Superior temporal gyrus (tissue), 1 donor: ENCODE measurements around the gene C1orf115.
"Not testable (repeated sequence)": the region's sequence is repeated elsewhere in the genome, so short reads cannot be mapped to it uniquely, and the experiment has no call there.

Source experiments
- DNase-seq: peaks from one replicate; pipeline ENCODE4 v3.0.0-alpha.2; 2016; ENCODE audit errors: extremely low spot score

The C1orf115 gene

GRCh38 chr1:220690140-220691052 lies at the start of gene C1orf115:
Gene C1orf115 (plus strand): TSS chr1:220690363. CDS start chr1:220690403, 40 bp downstream.
- peak; percentile 34 for DNase-seq

GRCh38 chr1:220642285-220642684 lies 47.9 kb upstream of the C1orf115 start:
- no peak for DNase-seq

GRCh38 chr1:220652995-220653394 lies 37.2 kb upstream of the C1orf115 start:
- DNase-seq: no peak

- DNase-seq: no peak
Measured at GRCh38 chr1:220655509-220655908, 34.7 kb upstream of the C1orf115 start.

GRCh38 chr1:220655961-220656740 lies 34.0 kb upstream of the C1orf115 start:
- DNase-seq: peak; percentile 40

- DNase-seq: no peak
Measured at GRCh38 chr1:220666349-220666748, 23.8 kb upstream of the C1orf115 start.

- no peak for DNase-seq
Measured at GRCh38 chr1:220669005-220669404, 21.2 kb upstream of the C1orf115 start.

- DNase-seq: no peak
Measured at GRCh38 chr1:220670365-220670764, 19.8 kb upstream of the C1orf115 start.

GRCh38 chr1:220673921-220674320 lies 16.2 kb upstream of the C1orf115 start:
- no peak for DNase-seq

GRCh38 chr1:220677251-220677650 lies 12.9 kb upstream of the C1orf115 start:
- no peak for DNase-seq

GRCh38 chr1:220680085-220680687 lies 10.0 kb upstream of the C1orf115 start:
- peak; percentile 66 for DNase-seq

- DNase-seq: no peak
Measured at GRCh38 chr1:220681220-220681880, 8.8 kb upstream of the C1orf115 start.

- no peak for DNase-seq
Measured at GRCh38 chr1:220682901-220683576, 7.1 kb upstream of the C1orf115 start.

- DNase-seq: not testable (repeated sequence)
Measured at GRCh38 chr1:220683716-220684115, 6.4 kb upstream of the C1orf115 start.

- no peak for DNase-seq
Measured at GRCh38 chr1:220684890-220685289, 5.3 kb upstream of the C1orf115 start.

- no peak for DNase-seq
Measured at GRCh38 chr1:220685879-220686278, 4.3 kb upstream of the C1orf115 start.

- no peak for DNase-seq
Measured at GRCh38 chr1:220687809-220688208, 2.4 kb upstream of the C1orf115 start.

GRCh38 chr1:220689666-220690065 lies 497 bp upstream of the C1orf115 start:
- peak; percentile 52 for DNase-seq

- DNase-seq: peak; percentile 20
Measured at GRCh38 chr1:220691053-220691684, 1.0 kb downstream of the C1orf115 start.

GRCh38 chr1:220692436-220693228 lies 2.5 kb downstream of the C1orf115 start:
- peak; percentile 24 for DNase-seq
